GM19351 (cell line): ENCODE data around the gene UPP2.

Experiments used
- ATAC-seq: cut with Tn5 transposase; IDR thresholded peaks from one replicate; pipeline ENCODE4 v1.9.1; 2021; ENCODE audit warnings: mild to moderate bottlenecking, moderate library complexity; ENCODE audit not compliant: unreplicated experiment

Gene UPP2

GRCh38 chr2:158103411-158104012 is 1.8 kb downstream of the UPP2 start:
- no peak for ATAC-seq

DNA sequence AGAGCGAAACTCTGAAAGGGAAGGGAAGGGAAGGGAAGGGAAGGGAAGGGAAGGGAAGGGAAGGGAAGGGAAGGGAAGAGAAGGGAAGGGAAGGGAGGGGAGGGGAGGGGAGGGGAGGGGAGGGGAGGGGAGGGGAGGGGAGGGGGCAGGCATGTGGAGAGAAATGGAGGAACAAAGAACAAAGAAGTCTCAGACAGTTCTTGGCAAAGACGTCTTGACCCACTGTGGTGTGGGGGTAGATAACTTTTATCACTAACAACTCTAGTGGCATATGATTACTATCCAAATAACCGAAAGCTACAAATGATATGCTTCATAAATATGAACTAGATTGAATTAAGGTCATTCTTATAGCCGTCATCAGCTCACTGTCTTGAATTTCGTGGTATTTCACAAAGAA is 3.2 kb downstream of the UPP2 start:
- ATAC-seq: no peak

DNA sequence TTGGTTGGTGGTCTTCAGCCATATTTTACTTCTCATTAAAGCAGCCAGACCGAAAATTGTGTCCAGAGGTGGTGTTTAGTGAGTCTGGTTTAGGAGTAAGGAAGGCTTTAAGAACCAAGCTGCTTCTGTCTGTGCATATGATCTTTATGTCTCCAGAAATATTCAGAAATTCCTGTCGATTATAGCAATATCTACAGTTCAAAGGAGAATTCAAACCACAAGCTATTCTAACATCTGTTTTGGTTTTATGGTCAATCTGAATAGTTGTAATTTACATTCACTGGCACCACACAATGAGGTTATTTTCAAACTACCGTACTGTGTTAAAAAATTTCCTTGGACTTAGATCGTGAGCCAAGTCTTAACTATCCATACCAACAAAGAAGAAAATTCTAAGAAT is 11.3 kb downstream of the UPP2 start:
- ATAC-seq: no peak

DNA sequence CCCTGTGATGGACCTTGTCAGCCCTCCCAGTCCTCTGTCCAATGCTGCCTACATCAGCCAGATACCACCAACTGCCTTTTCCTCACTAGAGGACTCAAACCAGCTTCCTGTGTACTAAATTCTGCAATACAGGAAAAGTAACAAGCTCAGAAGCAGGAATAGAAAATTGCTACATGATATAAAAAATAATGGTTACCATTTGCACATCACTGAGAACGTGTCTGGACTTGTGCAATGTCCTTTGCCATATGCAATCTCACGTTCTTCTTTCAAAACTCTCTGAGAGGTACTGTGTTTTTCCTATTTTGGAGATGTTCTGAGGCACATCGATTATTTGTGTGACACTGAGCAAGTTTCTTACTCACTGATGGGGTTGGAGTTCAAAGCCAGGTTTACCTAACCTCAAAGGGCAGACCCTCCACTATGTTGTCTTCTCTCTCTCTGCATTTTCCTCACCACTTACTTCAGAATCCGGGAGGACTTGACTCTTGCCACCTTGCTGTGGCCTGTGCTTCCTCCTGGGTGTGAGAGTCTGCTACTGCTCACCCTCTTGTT is 12.1 kb downstream of the UPP2 start:
- no peak for ATAC-seq

DNA sequence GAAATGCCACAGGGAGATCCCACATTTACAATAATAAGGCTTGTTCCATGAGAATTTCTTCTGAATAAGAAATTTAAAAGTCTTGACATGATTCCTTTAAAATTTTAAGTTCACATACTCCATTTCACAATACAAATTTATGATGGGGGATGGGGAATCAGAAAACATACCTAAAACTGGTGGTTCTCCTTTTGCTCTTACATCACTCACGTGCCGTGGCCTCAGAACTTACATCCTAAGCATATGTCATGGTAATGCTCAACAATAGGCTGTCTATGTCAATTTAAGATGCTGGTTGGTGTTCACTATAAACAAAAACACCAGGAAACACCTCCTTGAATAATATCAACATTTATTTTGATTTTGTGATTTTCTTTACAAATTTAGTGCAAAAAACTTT is 12.8 kb downstream of the UPP2 start:
- no peak for ATAC-seq

- ATAC-seq: no peak
Observed at GRCh38 chr2:158115202-158115767, 13.6 kb downstream of the UPP2 start.

- no peak for ATAC-seq
Observed at GRCh38 chr2:158116936-158117335, 15.3 kb downstream of the UPP2 start.

DNA sequence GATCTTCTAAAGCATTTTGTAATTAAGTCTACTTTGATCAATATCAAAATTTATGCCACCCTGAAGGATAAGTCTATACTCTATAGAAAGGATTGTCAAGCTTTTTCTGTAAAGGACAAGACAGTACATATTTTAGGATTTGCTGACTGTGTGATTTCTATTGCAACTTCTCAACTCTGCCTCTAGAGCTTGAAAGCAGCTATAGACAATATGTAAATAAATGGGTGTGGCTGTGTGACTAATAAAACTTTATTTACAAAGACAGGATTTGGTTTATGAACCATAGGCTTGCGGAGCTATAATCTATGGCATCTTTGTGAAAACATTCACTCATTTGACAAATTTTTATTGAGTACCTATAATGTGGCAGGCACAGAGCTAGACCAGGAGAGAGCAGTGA is 18.4 kb downstream of the UPP2 start:
- no peak for ATAC-seq

DNA sequence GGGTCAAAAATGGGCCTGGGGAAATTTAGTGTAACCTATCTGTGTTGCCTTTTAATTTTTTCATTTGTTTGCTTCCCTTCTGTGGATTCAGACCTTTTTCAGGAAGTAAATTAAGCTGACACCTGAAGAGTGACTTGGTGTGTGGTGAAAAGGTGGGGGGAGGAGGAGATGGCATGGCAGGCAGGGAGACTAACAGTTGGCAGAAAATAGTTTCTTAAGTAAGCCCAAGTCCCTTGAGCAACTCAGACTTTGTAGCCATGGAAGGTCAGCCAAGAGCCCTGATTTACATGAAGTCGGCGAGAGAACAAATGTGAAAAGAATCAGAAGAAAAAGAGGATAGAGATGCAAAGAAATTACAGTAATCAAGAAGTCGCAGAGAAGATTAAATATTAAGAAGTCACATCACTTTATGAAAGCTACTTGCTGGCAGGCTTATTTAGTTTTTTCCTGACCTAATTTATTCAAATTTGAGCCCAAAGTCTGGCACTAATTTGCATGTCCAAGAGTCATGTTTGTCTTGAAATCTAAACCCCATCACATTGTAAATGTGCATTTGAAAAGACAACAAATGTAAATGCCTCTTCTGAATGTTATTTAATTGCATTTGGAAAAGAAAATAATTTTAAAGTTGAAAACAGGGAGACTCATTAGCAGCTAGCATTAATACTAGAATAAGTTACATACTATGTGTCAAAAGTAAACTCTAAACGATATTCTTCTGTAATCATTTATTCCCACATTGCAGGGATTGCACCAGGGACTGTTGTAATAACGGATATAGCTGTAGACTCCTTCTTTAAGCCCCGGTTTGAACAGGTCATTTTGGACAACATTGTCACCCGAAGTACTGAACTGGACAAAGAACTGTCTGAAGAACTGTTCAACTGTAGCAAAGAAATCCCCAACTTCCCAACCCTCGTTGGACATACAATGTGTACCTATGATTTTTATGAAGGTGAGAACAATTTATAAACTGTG is 19.3 kb downstream of the UPP2 start:
- ATAC-seq: no peak

DNA sequence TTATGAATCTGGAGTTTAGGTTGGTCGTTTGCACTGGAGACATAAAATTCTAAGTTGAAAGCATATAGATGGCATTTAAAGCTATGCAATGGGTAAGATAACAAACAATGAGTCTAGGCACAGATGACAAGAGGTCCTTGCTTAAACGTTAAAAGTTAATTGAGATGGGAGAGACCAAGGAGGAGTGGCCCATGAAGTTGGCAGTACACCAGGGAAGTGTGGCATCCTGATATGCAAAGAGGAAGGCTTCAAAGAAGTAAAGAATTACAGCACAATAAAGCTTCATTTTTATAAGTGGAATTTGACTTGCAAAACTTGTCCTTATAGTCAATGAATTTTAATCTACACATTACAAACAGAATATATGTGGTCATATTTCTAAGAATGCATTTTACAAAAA is 23.2 kb downstream of the UPP2 start:
- no peak for ATAC-seq

DNA sequence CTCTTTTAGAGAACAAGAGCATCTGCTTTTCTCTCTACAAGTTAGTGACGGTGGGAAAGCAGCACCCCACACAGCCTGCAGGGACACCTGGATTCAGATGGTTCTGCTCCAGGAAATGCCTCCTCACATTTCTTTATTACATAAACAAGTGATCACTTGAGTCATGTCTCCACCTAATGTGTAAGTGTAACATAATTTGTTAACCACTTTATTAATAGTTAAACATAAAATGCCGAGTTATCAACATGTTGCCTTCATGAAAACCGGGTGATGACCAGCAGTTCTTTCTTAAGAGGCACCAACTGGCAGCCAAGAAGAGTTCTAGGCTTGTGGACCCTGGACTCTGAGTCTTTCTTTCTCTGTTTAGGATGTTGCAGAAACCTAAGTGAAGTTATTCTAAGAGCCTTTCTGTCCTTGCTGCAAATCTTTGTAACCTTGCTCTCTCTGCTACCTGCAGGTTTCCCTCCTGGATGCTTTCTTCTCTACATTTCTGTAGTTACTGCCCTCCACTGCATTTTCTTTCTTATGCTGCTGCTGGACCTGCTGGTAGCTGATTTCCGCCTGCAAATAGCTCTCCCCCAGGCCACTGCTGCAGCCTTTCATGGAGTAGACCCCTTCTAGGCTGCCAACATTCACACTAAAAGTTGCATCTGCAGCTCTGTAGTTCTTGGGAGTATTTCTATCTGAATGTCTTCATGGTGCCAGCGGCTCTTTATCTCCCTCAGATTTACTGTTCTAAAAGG is 24.3 kb downstream of the UPP2 start:
- no peak for ATAC-seq

- ATAC-seq: no peak
Observed at GRCh38 chr2:158127380-158127804, 25.7 kb downstream of the UPP2 start.

GRCh38 chr2:158128168-158128973 is 26.7 kb downstream of the UPP2 start:
- ATAC-seq: no peak

DNA sequence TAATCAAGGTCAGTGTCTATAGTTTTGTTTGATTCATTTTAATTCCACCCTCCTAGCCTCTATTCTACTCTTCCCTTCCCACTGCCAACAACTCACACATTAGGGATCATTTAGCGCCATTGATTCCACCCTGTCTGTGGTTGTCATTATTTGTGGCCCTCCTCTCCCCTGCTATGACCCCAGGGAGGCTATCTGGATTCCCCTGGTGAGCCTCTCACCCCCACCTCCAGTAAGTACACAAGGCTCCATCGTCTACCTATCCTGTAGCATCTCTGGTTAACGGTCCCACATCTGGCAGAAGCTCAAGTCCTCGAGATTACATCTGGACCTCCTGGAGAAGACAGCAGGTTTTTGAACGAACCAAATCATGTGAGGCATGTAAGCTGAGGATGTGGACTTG is 27.4 kb downstream of the UPP2 start:
- ATAC-seq: no peak

- no peak for ATAC-seq
Observed at GRCh38 chr2:158130832-158131473, 29.3 kb downstream of the UPP2 start.

DNA sequence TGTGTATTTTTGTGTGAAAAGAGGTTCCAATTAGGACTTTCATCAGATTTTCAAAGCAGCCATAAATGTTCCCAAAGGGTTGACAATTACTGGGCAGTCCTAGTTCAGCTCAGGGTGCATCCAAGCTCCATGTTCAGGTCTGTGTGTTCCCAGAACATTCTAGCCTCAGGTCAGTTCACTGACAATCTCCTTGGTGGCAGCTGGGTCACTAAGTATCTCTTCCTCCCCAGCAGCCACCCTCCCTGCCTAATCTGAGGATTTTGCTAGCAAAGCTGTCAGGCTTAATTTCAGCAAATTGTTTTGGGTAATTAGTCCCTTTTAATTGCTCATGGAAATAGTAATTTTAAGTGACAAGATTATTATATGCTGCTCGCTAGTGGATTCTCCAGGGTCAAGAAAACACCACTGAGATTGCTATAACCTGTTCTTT is 29.8 kb downstream of the UPP2 start:
- no peak for ATAC-seq

DNA sequence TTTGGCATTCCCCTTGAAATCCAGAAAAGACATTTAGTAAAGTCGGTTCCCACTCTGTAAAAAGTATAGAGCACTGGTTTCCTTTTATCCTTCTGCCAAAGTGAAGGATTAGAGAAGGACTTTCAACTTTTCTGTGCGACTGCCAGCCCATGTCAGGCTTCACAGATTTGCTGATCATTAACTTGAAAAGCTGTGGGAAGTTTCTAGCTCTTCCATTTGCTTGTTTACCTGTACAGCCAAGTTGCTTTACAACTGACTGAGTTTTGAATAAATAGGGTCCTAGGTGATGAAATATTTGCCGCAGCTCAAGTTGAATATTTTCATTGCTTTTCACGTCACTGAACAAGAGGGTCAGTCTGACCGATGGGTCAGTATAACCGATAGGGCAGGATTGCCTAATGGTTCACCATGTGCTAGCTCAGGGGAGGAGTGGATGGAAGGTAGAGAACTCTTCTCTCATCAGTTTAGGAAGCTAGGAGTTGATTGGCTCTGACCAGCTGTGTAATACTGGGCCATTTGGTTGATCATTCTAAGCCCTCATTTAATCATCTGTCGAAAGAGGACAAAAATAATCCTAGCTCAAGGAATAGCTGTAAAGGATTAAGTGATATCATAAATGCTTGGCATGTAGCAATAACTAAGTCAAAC is 30.4 kb downstream of the UPP2 start:
- ATAC-seq: no peak

- ATAC-seq: no peak
Observed at GRCh38 chr2:158134055-158134454, 32.4 kb downstream of the UPP2 start.

DNA sequence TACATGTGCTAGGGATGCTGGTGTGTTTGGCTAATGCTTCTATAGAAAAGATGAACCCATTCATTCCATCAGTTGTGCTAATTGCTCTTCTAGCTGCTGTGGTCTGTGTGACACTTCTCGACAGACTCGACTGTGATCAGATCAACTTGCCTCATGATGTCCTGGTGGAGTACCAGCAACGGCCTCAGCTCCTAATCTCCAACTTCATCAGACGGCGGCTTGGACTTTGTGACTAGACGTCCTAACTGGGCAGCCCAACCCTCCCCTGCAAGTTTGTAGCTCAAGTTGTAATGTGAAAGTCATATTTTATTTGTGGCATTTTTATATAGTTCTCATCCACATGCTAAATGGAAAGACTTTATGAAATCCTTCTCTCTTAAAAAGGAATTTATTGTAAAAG is 33.0 kb downstream of the UPP2 start:
- no peak for ATAC-seq
